ENCODE results near the gene DQX1.

Gene DQX1

DNA sequence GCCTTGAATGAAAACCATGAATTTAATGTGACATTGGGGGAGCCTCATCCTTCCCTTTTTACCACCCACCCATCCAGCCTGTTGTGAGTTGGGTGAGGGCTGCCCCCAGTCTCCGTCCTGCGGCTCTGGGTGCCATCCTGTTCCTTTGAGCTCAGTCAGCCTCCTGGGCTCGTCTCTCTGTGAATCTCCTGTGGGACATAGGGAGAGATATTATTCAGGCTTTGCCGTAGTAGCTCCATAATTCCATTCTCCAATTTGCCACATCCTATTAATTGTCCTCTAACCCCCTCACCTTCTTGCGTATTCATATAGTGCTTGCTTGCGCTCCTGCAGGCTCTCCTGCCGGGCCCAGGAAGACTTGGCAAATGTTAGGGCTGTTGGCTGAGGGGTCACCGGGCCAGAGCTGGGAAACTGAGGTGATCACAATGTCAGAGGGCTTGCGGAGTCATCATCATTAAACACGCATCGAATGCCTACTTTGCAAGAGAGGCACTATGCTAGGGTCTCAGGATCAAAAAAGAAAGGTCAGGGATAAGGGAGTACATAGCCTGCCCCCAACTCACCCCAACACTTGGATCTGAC is 709 bp upstream of the DQX1 start (continued):
- no peak for TF ChIP-seq ZNF70 (CRISPR knock-in tag; IDR thresholded peaks at IDR 0.05)
- TF ChIP-seq, protein P1, sequence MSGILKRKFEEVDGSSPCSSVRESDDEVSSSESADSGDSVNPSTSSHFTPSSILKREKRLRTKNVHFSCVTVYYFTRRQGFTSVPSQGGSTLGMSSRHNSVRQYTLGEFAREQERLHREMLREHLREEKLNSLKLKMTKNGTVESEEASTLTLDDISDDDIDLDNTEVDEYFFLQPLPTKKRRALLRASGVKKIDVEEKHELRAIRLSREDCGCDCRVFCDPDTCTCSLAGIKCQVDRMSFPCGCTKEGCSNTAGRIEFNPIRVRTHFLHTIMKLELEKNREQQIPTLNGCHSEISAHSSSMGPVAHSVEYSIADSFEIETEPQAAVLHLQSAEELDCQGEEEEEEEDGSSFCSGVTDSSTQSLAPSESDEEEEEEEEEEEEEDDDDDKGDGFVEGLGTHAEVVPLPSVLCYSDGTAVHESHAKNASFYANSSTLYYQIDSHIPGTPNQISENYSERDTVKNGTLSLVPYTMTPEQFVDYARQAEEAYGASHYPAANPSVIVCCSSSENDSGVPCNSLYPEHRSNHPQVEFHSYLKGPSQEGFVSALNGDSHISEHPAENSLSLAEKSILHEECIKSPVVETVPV (CRISPR knock-in tag; IDR thresholded peaks at IDR 0.05), result no peak
- no peak for TF ChIP-seq ISL1 (CRISPR knock-in tag; IDR thresholded peaks at IDR 0.05)
- no peak for TF ChIP-seq OSR1 (CRISPR knock-in tag; IDR thresholded peaks at IDR 0.05)
- no peak for TF ChIP-seq RARB (CRISPR knock-in tag; IDR thresholded peaks at IDR 0.05)
- no peak for TF ChIP-seq ZNF565 (CRISPR knock-in tag; conservative IDR thresholded peaks at IDR 0.05; ENCODE audit: low read depth)
- TF ChIP-seq ESRRG (CRISPR knock-in tag; IDR thresholded peaks at IDR 0.05), result no peak
- TF ChIP-seq, protein P2, sequence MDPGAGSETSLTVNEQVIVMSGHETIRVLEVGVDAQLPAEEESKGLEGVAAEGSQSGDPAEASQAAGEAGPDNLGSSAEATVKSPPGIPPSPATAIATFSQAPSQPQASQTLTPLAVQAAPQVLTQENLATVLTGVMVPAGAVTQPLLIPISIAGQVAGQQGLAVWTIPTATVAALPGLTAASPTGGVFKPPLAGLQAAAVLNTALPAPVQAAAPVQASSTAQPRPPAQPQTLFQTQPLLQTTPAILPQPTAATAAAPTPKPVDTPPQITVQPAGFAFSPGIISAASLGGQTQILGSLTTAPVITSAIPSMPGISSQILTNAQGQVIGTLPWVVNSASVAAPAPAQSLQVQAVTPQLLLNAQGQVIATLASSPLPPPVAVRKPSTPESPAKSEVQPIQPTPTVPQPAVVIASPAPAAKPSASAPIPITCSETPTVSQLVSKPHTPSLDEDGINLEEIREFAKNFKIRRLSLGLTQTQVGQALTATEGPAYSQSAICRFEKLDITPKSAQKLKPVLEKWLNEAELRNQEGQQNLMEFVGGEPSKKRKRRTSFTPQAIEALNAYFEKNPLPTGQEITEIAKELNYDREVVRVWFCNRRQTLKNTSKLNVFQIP (CRISPR knock-in tag; IDR thresholded peaks at IDR 0.05; ENCODE audit: borderline replicate concordance, low read depth), result no peak
- TF ChIP-seq CSDC2 (CRISPR knock-in tag; IDR thresholded peaks at IDR 0.05), result no peak
- TF ChIP-seq, protein P3, sequence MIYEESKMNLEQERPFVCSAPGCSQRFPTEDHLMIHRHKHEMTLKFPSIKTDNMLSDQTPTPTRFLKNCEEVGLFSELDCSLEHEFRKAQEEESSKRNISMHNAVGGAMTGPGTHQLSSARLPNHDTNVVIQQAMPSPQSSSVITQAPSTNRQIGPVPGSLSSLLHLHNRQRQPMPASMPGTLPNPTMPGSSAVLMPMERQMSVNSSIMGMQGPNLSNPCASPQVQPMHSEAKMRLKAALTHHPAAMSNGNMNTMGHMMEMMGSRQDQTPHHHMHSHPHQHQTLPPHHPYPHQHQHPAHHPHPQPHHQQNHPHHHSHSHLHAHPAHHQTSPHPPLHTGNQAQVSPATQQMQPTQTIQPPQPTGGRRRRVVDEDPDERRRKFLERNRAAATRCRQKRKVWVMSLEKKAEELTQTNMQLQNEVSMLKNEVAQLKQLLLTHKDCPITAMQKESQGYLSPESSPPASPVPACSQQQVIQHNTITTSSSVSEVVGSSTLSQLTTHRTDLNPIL (CRISPR knock-in tag; IDR thresholded peaks at IDR 0.05; ENCODE audit: low read depth), result no peak

DNA sequence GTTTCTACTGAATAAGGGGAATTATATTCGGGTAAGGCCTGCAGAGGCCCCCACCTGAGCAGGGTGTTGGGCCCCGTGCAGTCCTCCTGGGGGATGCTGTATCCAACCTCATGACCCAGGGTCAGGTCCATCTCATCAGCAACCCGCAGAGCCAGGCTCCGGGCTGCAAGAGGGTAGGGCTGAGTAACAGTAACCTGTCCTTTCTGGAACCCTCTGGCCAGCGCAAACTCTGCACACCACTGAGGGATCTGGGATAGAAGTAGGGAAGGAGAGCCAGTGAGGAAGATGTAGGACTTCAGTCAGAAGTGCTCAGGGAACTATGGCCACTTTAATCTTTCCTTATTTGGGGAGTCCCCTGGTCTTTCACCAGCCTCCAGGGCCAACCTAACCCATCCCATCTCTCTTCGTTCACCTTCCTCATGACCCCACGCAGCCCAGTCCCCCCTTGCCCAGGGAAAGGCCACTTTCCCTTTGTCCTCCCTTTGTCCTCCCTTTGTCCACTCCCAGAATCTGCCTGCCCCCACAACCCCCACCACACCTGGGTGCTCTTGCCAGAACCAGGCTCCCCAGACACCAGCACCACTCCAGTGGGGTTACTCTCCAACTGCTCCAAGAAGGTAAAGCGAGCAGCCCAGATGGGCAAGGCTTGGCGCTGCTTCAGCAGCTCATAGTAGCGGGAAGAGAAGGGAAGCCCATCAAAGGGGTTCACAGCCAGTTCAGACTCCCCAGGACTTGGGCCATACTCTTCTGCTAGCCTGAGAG is 895 bp downstream of the DQX1 start:
- TF ChIP-seq ZNF8 (CRISPR knock-in tag; IDR thresholded peaks at IDR 0.05) (no peak), ZFP3 (CRISPR knock-in tag; IDR thresholded peaks at IDR 0.05) (no peak), ARNTL (CRISPR knock-in tag; IDR thresholded peaks at IDR 0.05; ENCODE audit: borderline replicate concordance, low read depth) (no peak), ZNF565 (CRISPR knock-in tag; conservative IDR thresholded peaks at IDR 0.05; ENCODE audit: low read depth) (no peak), TOX (CRISPR knock-in tag; IDR thresholded peaks at IDR 0.05; ENCODE audit: borderline replicate concordance) (no peak), TSHZ2 (CRISPR knock-in tag; IDR thresholded peaks at IDR 0.05) (no peak), PATZ1 (CRISPR knock-in tag; IDR thresholded peaks at IDR 0.05; ENCODE audit: borderline replicate concordance) (no peak), ZNF70 (CRISPR knock-in tag; IDR thresholded peaks at IDR 0.05) (no peak), BACH2 (CRISPR knock-in tag; IDR thresholded peaks at IDR 0.05; ENCODE audit: borderline replicate concordance) (no peak), OSR1 (CRISPR knock-in tag; IDR thresholded peaks at IDR 0.05) (no peak), CSDC2 (CRISPR knock-in tag; IDR thresholded peaks at IDR 0.05) (no peak), PPARA (CRISPR knock-in tag; IDR thresholded peaks at IDR 0.05; ENCODE audit: borderline replicate concordance) (no peak), ISL1 (CRISPR knock-in tag; IDR thresholded peaks at IDR 0.05) (no peak), RARB (CRISPR knock-in tag; IDR thresholded peaks at IDR 0.05) (no peak), ZC3H10 (CRISPR knock-in tag; IDR thresholded peaks at IDR 0.05) (no peak), ESRRG (CRISPR knock-in tag; IDR thresholded peaks at IDR 0.05) (no peak)
- TF ChIP-seq, protein P1 (CRISPR knock-in tag; IDR thresholded peaks at IDR 0.05), result no peak
- TF ChIP-seq, protein P2 (CRISPR knock-in tag; IDR thresholded peaks at IDR 0.05; ENCODE audit: borderline replicate concordance, low read depth), result no peak
- ATAC-seq, result no peak

All from SK-N-SH treated with all-trans-retinoic acid at 6 μM for 48 hours (cell line).